Heart left ventricle (tissue), 13 donors: ENCODE results near the gene KIAA1217.

ENCODE experiments used
- CTCF ChIP-seq, 12 donors: fragments of 200-600 bp; sonication (generic) in 4 of 12; IDR thresholded peaks; one replicate each; pipeline versions ENCODE4 v1.5.0 to v1.8.0; 2018 to 2022; ENCODE audit warnings: antibody characterized with exemption in 12 of 12, mild to moderate bottlenecking in 5 of 12
- POLR2A ChIP-seq, 2 donors: fragments of 450-650 bp; IDR thresholded peaks; one replicate each; pipeline ENCODE4 v1.6.1; 2017; ENCODE audit warnings: antibody characterized with exemption in 2 of 2, mild to moderate bottlenecking in 2 of 2, moderate library complexity in 2 of 2
- donor health status: ischemic (EF 13 %, LVEDD 7.1; RV severe dilation, severe dysfunction).
- donor health status: DM: no; HTN: yes; CAD: no.
- donor health status: DM: no; HTN: no; CAD: no.
- donor health status: ischemic (EF 25% LVEDD 6.9; RV normal size, moderate dysfunction).
- donor health status: ischemic (EF 25% LVEDD 5.7; RV mildly dilated, moderate dysfunction).
- donor health status: ischemic (EF 35%, LVEDD 5.7; RV mildly dilated, moderate dysfunction).
- donor health status: nonischemic (EF 11% LVEDD 7.7; RV severe dilation, severe dysfunction).
- donor health status: DM: yes; HTN: yes; CAD: no.
- donor health status: PGD.
- donor health status: ischemic (EF 29% LVEDD 5.4; RV normal size, mild dysfunction).
- donor health status: nonischemic (EF 23%, LVEDD 6.1; RV moderate dilation, normal function).

DNA sequence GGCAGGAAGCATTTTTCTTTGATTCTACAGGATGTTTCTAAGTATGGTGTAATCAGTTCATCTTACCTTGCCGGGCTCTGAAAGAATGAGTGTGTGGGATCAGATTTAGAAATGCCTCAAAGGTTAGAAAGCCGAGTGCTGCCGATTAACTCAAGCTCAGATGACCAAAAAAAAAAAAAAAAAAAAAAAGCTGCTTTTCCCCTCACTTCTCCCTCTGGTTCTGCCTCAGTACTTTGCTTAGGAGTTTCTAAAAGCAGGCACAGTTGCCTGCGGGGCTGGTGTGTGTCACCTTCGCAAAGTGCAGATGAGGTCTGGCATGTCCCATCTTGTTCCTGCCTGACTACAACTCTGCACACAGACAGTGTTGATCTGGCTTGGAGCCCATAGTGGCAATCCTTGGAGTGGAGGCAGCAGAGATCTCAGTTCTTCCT, 47.0 kb downstream of the KIAA1217 start:
- TF ChIP-seq POLR2A (IDR thresholded peaks at IDR 0.05) (no peak), CTCF (IDR thresholded peaks at IDR 0.05) (no peak)
